Common myeloid progenitor, CD34-positive (primary cell): ENCODE data around the gene DBF4.
A peak's percentile ranks its signal among the peaks of the same experiment; 100 is the strongest.

ENCODE experiments used
- CTCF ChIA-PET: fragments of 350-600 bp; sonication (Branson Sonifier 250); formaldehyde crosslinking; loops from one replicate; lab custom pipeline; 2021; ENCODE audit warnings: antibody characterized with exemption; lab: Charles Lee
- POLR2A ChIA-PET: fragments of 350-600 bp; sonication (Branson Sonifier 250); formaldehyde crosslinking; loops from one replicate; lab custom pipeline; 2021; ENCODE audit warnings: antibody characterized with exemption; lab: Charles Lee
- DNase-seq, 3 donors: peaks; one replicate each; pipeline versions ENCODE4 v3.0.0 to v3.0.0-alpha.2; 2013
- H3K27ac ChIP-seq, 2 experiments: 1 replicate in 1 of 2; 2 replicates in 1 of 2; pipeline ENCODE4 v1.7.0; 2013; ENCODE audit warnings: inconsistent platforms in 2 of 2, low read length in 2 of 2, mild to moderate bottlenecking in 2 of 2, low read depth in 1 of 2, moderate library complexity in 1 of 2; ENCODE audit not compliant: severe bottlenecking in 2 of 2, insufficient read depth in 1 of 2, poor library complexity in 1 of 2
- H3K27me3 ChIP-seq, 5 experiments: replicated peaks in 2 of 5; 1 replicate in 3 of 5; 2 replicates in 2 of 5; pipeline versions ENCODE4 v1.6.1 to v1.7.0; 2013; ENCODE audit warnings: low read length in 4 of 5, mild to moderate bottlenecking in 2 of 5, moderate library complexity in 2 of 5, inconsistent platforms in 1 of 5; ENCODE audit not compliant: insufficient read depth in 5 of 5, control insufficient read depth in 4 of 5
- H3K36me3 ChIP-seq, 4 experiments: 1 replicate in 2 of 4; 2 replicates in 2 of 4; pipeline versions ENCODE4 v1.6.1 to v1.7.0; 2013; ENCODE audit warnings: low read length in 3 of 4, control low read depth in 1 of 4, mild to moderate bottlenecking in 1 of 4; ENCODE audit not compliant: control insufficient read depth in 4 of 4, insufficient read depth in 4 of 4
- H3K4me1 ChIP-seq, 4 experiments: 1 replicate in 3 of 4; 2 replicates in 1 of 4; pipeline versions ENCODE4 v1.6.1 to v1.7.1; 2013; ENCODE audit warnings: low read length in 3 of 4, mild to moderate bottlenecking in 3 of 4, control low read depth in 1 of 4, inconsistent platforms in 1 of 4, moderate library complexity in 1 of 4; ENCODE audit not compliant: control insufficient read depth in 4 of 4, insufficient read depth in 4 of 4; ENCODE audit errors: control extremely low read depth in 1 of 4
- H3K4me3 ChIP-seq, 7 experiments: 1 replicate in 4 of 7; 2 replicates in 3 of 7; pipeline versions ENCODE4 v1.5.1 to v1.7.0; 2013; ENCODE audit warnings: mild to moderate bottlenecking in 7 of 7, low read length in 6 of 7, moderate library complexity in 6 of 7, inconsistent platforms in 2 of 7, low read depth in 2 of 7, control low read depth in 1 of 7; ENCODE audit not compliant: insufficient read depth in 4 of 7, control insufficient read depth in 1 of 7; ENCODE audit errors: extremely low read depth in 1 of 7
- H3K9me3 ChIP-seq, 5 experiments: 1 replicate in 4 of 5; 2 replicates in 1 of 5; pipeline versions ENCODE4 v1.6.1 to v1.7.1; 2013; ENCODE audit warnings: low read length in 4 of 5, mild to moderate bottlenecking in 2 of 5, inconsistent platforms in 1 of 5, low read depth in 1 of 5, moderate library complexity in 1 of 5; ENCODE audit not compliant: control insufficient read depth in 4 of 5, insufficient read depth in 2 of 5; ENCODE audit errors: control extremely low read depth in 1 of 5
- WGBS: methylation state at CpG from one replicate; pipeline ENCODE4 v1.1.5; 2013; ENCODE audit not compliant: insufficient coverage; 5-methylcytosine and 5-hydroxymethylcytosine counted together

DBF4 gene

DNA sequence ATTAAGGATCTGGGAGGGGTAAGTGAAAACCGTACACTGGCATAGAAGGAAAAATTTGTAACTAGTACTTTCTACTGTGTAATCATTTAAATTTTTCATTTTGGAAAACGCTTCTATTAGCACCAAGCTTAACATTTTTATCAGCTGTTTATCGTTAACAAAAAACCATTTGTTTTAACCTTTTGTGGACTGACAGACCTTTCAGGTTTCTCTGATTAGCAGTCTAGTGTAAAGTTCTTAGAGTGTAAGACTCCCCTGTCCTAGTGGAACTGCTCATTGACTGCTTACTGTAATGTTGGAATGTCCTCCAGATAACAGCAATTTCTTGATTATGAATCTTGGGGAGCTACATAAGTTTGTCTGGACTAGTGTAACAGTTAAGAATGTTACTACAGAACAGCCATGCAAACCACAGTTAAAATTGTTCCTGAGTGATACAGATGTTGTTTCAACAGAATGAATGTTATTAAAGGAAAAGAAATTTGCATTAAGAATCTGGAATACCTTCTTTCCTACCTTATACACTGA, 2.0 kb downstream of the DBF4 start:
- ChIA-PET CTCF (interaction anchor here (1.8 kb wide), 1 partner anchor 79 kb away, joined by 4 read pairs; no protein-coding TSS in a partner anchor), POLR2A (no interaction called here)
- no peaks in the 10 kb centered on the region for H3K27me3 ChIP-seq
- H3K36me3 ChIP-seq, result peaks cover 5 to 31% (median 11%) of the 10 kb centered on the region in 4 experiments
- peaks cover 18 to 38% (median 28%) of the 10 kb centered on the region in 4 experiments for H3K4me1 ChIP-seq
- peak overlapping the region in 3 of 7 experiments; percentile 85 to 97 (median 87) for H3K4me3 ChIP-seq
- no peaks in the 10 kb centered on the region for H3K9me3 ChIP-seq
- no CpG with 5 or more reads among the region's 3 CpGs for WGBS
- DNase-seq, result no peak
- peak overlapping the region in 1 of 2 experiments; percentile 92 for H3K27ac ChIP-seq

DNA sequence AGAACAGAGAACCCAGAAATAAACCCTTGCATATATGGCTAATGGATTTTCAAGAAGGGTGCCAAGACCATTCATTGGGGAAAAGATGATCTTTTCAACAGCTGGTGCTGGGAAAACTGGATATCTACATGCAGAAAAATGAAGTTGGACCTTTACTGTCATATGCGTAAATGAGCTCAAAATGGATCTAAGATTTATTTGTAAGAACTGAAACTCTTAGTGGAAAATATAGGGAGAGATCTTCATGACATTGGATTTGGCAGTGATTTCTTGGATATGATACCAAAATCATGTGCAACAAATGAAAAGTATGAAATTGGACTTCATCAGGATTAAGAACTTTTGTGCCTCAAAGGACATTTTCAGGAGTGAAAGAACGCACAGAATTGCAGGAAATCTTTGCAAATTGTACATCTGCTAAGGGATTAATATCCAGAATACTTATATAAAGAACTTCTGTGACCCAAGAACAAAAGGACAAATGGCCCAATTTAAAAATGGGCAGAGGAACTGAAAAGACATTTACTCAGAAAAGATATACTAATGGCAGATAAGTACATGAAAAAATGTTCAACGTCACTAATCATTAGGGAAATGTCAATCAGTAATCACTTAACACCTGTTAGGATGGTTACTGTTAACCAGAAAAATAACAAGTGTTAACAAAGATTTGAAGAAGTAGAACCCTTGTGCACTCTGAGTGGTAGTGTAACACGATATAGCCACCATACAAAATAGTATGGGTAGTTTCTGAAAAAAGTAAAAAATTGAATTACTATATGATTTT, 6.1 kb downstream of the DBF4 start:
- Histone ChIP-seq H3K27ac (no peak overlapping the region), H3K4me1 (peaks cover 3 to 14% (median 10%) of the 10 kb centered on the region in 4 experiments), H3K27me3 (no peaks in the 10 kb centered on the region), H3K4me3 (no peak overlapping the region), H3K36me3 (peaks cover 11 to 51% (median 16%) of the 10 kb centered on the region in 4 experiments), H3K9me3 (no peaks in the 10 kb centered on the region)
- WGBS, result 100% methylated on average over 1 of the region's 4 CpGs
- DNase-seq, result no peak
- POLR2A ChIA-PET, result no interaction called here
- CTCF ChIA-PET, result interaction anchor here (1.2 to 1.4 kb wide), 3 partner anchors 11 to 85 kb away, joined by 3 to 5 read pairs (median 3); no protein-coding TSS in a partner anchor

DNA sequence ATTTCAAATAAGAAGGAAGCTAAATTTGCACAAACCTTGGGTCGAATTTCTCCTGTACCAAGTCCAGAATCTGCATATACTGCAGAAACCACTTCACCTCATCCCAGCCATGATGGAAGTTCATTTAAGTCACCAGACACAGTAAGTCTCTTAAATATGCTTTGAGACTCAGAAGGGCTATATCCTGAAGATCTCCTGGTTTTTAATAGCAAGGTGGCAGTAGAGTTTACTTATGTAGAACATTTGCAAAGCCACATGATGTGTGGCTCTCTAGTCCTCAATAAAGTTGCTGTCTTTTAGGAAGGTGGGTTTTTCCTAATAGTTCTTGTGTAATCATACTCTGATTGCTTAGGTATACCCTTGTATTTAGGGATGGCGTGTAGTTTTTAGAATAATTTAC, 8.7 kb downstream of the DBF4 start:
- no peak overlapping the region for H3K27ac ChIP-seq
- H3K27me3 ChIP-seq, result no peaks in the 10 kb centered on the region
- peaks cover 9 to 65% (median 24%) of the 10 kb centered on the region in 4 experiments for H3K36me3 ChIP-seq
- H3K4me1 ChIP-seq, result no peaks in the 10 kb centered on the region
- peak in 1 of 3 donors; percentile 13 for DNase-seq
- H3K9me3 ChIP-seq, result no peaks in the 10 kb centered on the region
- ChIA-PET POLR2A (no interaction called here), CTCF (no interaction called here)
- 80% methylated on average over 1 of the region's 2 CpGs for WGBS
- H3K4me3 ChIP-seq, result no peak overlapping the region

- Histone ChIP-seq H3K27me3 (no peaks in the 10 kb centered on the region), H3K9me3 (no peaks in the 10 kb centered on the region), H3K36me3 (peaks cover 7 to 63% (median 21%) of the 10 kb centered on the region in 4 experiments), H3K4me1 (no peaks in the 10 kb centered on the region), H3K27ac (no peak overlapping the region), H3K4me3 (no peak overlapping the region)
- peak; percentile 46 to 71 (median 68) for DNase-seq
- CTCF ChIA-PET, result interaction anchor here (0.6 to 5.4 kb wide), 23 partner anchors 11 to 560 kb away, joined by 3 to 36 read pairs (median 4); partner anchors contain the start of gene ADAM22
- POLR2A ChIA-PET, result no interaction called here
Observed at GRCh38 chr7:87886875-87887274, 10.6 kb downstream of the DBF4 start.

- DNase-seq, result no peak
- Histone ChIP-seq H3K4me1 (no peaks in the 10 kb centered on the region), H3K27ac (no peak overlapping the region), H3K27me3 (no peaks in the 10 kb centered on the region), H3K4me3 (no peak overlapping the region), H3K9me3 (no peaks in the 10 kb centered on the region), H3K36me3 (peaks cover 15 to 55% (median 32%) of the 10 kb centered on the region in 4 experiments)
- 100% methylated on average over 1 of the region's 2 CpGs for WGBS
- ChIA-PET POLR2A (no interaction called here), CTCF (interaction anchor here (1.6 kb wide), 1 partner anchor 389 kb away, joined by 4 read pairs; no protein-coding TSS in a partner anchor)
Observed at GRCh38 chr7:87895363-87895762, 19.1 kb downstream of the DBF4 start.

DNA sequence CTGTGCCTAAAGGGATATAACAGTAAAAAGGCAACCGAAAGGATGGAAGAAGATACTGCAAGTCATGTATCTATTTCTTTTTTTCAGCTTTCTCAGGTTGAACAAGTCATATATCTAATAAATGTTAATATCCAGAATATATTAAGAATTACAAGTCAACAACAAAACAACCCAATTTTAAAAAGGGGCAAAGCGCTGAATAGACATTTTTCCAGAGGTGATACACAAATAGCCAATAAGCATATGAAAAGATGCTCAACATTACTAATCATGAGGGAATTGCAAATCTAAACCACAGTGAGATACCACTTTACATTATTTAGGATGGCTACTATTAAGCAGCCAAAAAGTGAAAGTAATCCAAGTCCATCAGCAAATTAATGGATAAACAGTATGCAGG, 23.0 kb downstream of the DBF4 start:
- no peaks in the 10 kb centered on the region for H3K4me1 ChIP-seq
- H3K27me3 ChIP-seq, result no peaks in the 10 kb centered on the region
- H3K4me3 ChIP-seq, result no peak overlapping the region
- peaks cover 20 to 60% (median 34%) of the 10 kb centered on the region in 4 experiments for H3K36me3 ChIP-seq
- DNase-seq, result no peak
- ChIA-PET CTCF (no interaction called here), POLR2A (no interaction called here)
- H3K27ac ChIP-seq, result no peak overlapping the region
- H3K9me3 ChIP-seq, result no peaks in the 10 kb centered on the region
- 83% methylated on average over 1 of the region's 2 CpGs for WGBS
